ENCODE data around the gene RHOXF1. TPM values are rescaled to one million over a fixed set of nuclear protein-coding genes. Genes with fewer than 3 reads are reported as not detected.
"Not testable (repeated sequence)": the region's sequence is repeated elsewhere in the genome, so short reads cannot be mapped to it uniquely, and the experiment has no call there.

Gene RHOXF1
- total and polyA plus RNA-seq, 2 donors (not counting 3 experiments of a cell fraction or from before 2014, with no cell fraction given) = not detected

GRCh38 chrX:120104707-120105106 is 11.0 kb downstream of the RHOXF1 start:
- H3K9me3 ChIP-seq (replicated peaks; ENCODE audit: control insufficient read depth, insufficient read depth, low read length); H2AFZ ChIP-seq (ENCODE audit: low read depth, low read length); dilution Hi-C loops (cut with MboI; ENCODE audit: extremely low pct_ligation_motif_present, low sequenced_read_pairs); H3K9me1 ChIP-seq (replicated peaks; ENCODE audit: control insufficient read depth, extremely low read depth, insufficient read depth, low read length); H3K36me3 ChIP-seq (ENCODE audit: control insufficient read depth in 2 of 2, extremely low read depth in 1 of 2, insufficient read depth in 2 of 2, low read length in 2 of 2); BruUV-seq (replicated peaks); H3K27ac ChIP-seq (ENCODE audit: insufficient read depth, low read depth, low read length); H4K20me1 ChIP-seq (replicated peaks; ENCODE audit: control insufficient read depth, extremely low read depth, insufficient read depth, low read length); H3K4me3 ChIP-seq (replicated peaks in 1 of 3; ENCODE audit: insufficient read depth in 1 of 3, low read depth in 1 of 3, low read length in 3 of 3); intact Hi-C loops (cut with micrococcal nuclease); CTCF ChIA-PET; H3K27me3 ChIP-seq (ENCODE audit: control insufficient read depth in 2 of 2, insufficient read depth in 2 of 2, low read length in 2 of 2); POLR2A ChIA-PET; H3K4me2 ChIP-seq (ENCODE audit: insufficient read depth, low read length); DNase-seq (ENCODE audit: low read depth, low spot score); FAIRE-seq; H3K4me1 ChIP-seq (ENCODE audit: control insufficient read depth, extremely low read depth, insufficient read depth, low read length); H3K79me2 ChIP-seq (ENCODE audit: control insufficient read depth, insufficient read depth, low read length); H3K9ac ChIP-seq (replicated peaks; ENCODE audit: extremely low read depth, insufficient read depth, low read length): not testable (repeated sequence)

DNA sequence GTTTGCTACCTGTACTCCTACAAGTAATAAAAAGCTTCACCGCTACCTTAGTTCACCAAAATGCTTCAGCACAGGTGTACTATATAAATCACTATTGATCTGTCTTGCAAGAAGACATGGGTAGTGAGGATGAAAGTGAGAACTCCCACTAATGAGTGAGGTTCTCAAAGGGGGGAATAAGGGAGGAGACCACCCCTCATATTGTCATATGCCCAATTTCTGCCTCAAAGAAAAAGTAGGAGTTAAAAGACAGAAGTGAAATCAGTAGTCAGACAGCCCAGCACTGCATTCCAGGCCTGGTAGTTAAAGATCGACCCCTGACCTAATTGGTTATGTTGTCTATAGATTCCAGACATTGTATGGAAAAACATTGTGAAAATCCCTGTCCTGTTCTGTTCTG is 14.7 kb downstream of the RHOXF1 start:
- H3K4me1 ChIP-seq (ENCODE audit: control insufficient read depth, extremely low read depth, insufficient read depth, low read length); dilution Hi-C loops (cut with MboI; ENCODE audit: extremely low pct_ligation_motif_present, low sequenced_read_pairs): not testable (repeated sequence)

DNA sequence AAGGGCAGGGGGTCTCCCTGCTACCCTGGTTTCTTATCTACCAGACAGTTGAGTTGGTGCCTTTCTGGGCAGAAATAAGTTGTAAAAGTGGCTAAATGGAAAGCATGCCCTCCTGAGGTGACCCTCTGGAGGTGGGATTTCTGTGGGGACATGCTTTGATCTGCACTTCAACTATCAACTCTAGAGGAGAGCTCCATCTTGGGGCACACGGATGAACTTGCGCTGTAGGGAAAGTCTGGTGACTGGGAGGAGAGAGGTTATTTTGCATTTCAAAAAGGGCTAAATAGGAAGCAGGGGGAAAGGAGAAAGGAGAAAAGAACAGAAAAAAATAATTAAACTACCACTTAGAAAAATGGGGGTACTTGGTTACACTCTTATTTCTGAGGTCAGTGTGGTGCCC is 25.5 kb downstream of the RHOXF1 start:
- ChIA-PET CTCF (no interaction called here), POLR2A (no interaction called here)
- TF ChIP-seq CTCF (IDR thresholded peaks at IDR 0.05; ENCODE audit: extremely low read depth in 1 of 2, insufficient read depth in 1 of 2, low read depth in 1 of 2, low read length in 2 of 2) = no peak
- Histone ChIP-seq H3K4me3 (replicated peaks in 1 of 3; ENCODE audit: insufficient read depth in 1 of 3, low read depth in 1 of 3, low read length in 3 of 3) (no peak overlapping the region), H3K9ac (replicated peaks; ENCODE audit: extremely low read depth, insufficient read depth, low read length) (no peak overlapping the region), H2AFZ (ENCODE audit: low read depth, low read length) (no peak overlapping the region), H3K27ac (ENCODE audit: insufficient read depth, low read depth, low read length) (no peak overlapping the region), H3K36me3 (ENCODE audit: control insufficient read depth in 2 of 2, extremely low read depth in 1 of 2, insufficient read depth in 2 of 2, low read length in 2 of 2) (no peaks in the 10 kb centered on the region), H3K9me3 (replicated peaks; ENCODE audit: control insufficient read depth, insufficient read depth, low read length) (no peaks in the 10 kb centered on the region), H3K4me2 (ENCODE audit: insufficient read depth, low read length) (no peak overlapping the region), H3K4me1 (ENCODE audit: control insufficient read depth, extremely low read depth, insufficient read depth, low read length) (no peaks in the 10 kb centered on the region), H4K20me1 (replicated peaks; ENCODE audit: control insufficient read depth, extremely low read depth, insufficient read depth, low read length) (no peaks in the 10 kb centered on the region), H3K9me1 (replicated peaks; ENCODE audit: control insufficient read depth, extremely low read depth, insufficient read depth, low read length) (no peaks in the 10 kb centered on the region), H3K79me2 (ENCODE audit: control insufficient read depth, insufficient read depth, low read length) (no peaks in the 10 kb centered on the region), H3K27me3 (ENCODE audit: control insufficient read depth in 2 of 2, insufficient read depth in 2 of 2, low read length in 2 of 2) (no peaks in the 10 kb centered on the region)
- dilution Hi-C loops (cut with MboI; ENCODE audit: extremely low pct_ligation_motif_present, low sequenced_read_pairs) (no loop called here), intact Hi-C loops (cut with micrococcal nuclease) (loop anchor here (10.0 kb wide), 1 partner anchor 55 kb away; no protein-coding TSS in a partner anchor)
- FAIRE-seq = no peak
- DNase-seq (ENCODE audit: low read depth, low spot score) = no peak
- BruUV-seq (replicated peaks) = no TSS peak

More for the DNA sequence above, 14.7 kb downstream of the RHOXF1 start:
- H3K4me2 ChIP-seq (ENCODE audit: insufficient read depth, low read length); H3K36me3 ChIP-seq (ENCODE audit: control insufficient read depth in 2 of 2, extremely low read depth in 1 of 2, insufficient read depth in 2 of 2, low read length in 2 of 2); H3K27me3 ChIP-seq (ENCODE audit: control insufficient read depth in 2 of 2, insufficient read depth in 2 of 2, low read length in 2 of 2); DNase-seq (ENCODE audit: low read depth, low spot score); H3K9me3 ChIP-seq (replicated peaks; ENCODE audit: control insufficient read depth, insufficient read depth, low read length); H3K4me3 ChIP-seq (replicated peaks in 1 of 3; ENCODE audit: insufficient read depth in 1 of 3, low read depth in 1 of 3, low read length in 3 of 3); POLR2A ChIA-PET; FAIRE-seq; H4K20me1 ChIP-seq (replicated peaks; ENCODE audit: control insufficient read depth, extremely low read depth, insufficient read depth, low read length); H3K79me2 ChIP-seq (ENCODE audit: control insufficient read depth, insufficient read depth, low read length); BruUV-seq (replicated peaks); intact Hi-C loops (cut with micrococcal nuclease); CTCF ChIA-PET; H3K9me1 ChIP-seq (replicated peaks; ENCODE audit: control insufficient read depth, extremely low read depth, insufficient read depth, low read length); H3K27ac ChIP-seq (ENCODE audit: insufficient read depth, low read depth, low read length); H2AFZ ChIP-seq (ENCODE audit: low read depth, low read length); H3K9ac ChIP-seq (replicated peaks; ENCODE audit: extremely low read depth, insufficient read depth, low read length): not testable (repeated sequence)
